Myocyte (in vitro differentiated cells): ENCODE measurements around the gene IFT81. TPM values are rescaled to one million over a fixed set of nuclear protein-coding genes. Genes with fewer than 3 reads are reported as not detected.
A peak's percentile ranks its signal among the peaks of the same experiment; 100 is the strongest.
"Not testable (repeated sequence)": the region's sequence is repeated elsewhere in the genome, so short reads cannot be mapped to it uniquely, and the experiment has no call there.

Experiments used
- DNase-seq: peaks from one replicate; pipeline ENCODE4 v3.0.0-alpha.2; 2012; ENCODE audit warnings: low read depth
- total RNA-seq: library from RNA; depleted of rRNA; stranded (reverse); fragments of >200 nt; gene quantifications from 2 replicates; pipeline ENCODE4 v1.2.3, GENCODE V29; 2014

IFT81 gene
- total RNA-seq, 1 donor from 2014 or later: 17.7 TPM

- DNase-seq: no peak
These were observed 79.4 kb downstream of the IFT81 start for GRCh38 chr12:110203546-110203945.

GRCh38 chr12:110205931-110206330, 81.8 kb downstream of the IFT81 start:
- no peak for DNase-seq

DNA sequence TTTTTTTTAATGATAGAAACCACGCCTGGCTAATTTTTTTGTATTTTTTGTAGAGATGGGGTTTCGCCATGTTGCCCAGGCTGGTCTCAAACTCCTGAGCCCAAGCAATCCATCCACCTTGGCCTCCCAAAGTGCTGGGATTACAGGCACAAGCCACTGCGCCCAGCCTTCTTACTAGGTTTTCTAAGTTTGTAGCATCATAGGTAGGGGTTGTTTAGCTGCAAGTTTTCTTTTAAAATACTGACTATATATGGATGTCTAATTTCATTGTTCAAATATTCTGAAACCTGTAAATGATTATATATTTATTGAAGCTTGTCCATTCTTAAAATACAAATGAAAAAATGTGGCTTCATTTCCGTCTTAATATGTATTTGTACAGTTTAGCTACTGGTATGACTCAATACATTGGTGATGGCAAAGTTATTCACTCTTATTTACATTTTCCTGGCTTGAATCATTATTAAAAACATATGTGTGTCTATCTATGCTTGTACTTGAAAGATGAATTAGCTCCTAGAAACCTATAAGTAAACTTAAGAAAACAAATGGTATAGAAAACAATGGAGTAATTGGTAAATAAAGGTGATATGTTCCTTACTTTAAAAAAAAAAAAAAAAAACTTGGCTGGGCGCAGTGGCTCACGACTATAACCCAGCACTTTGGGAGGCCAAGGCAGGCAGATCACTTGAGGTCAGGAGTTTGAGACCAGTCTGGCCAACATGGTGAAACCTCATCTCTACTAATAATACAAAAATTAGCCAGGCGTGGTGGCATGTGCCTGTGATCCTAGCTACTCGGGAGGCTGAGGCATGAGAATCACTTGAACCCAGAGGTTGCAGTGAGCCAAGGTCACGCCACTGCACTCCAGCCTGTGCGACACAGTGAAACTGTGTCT, 87.7 kb downstream of the IFT81 start:
- DNase-seq: not testable (repeated sequence)

DNA sequence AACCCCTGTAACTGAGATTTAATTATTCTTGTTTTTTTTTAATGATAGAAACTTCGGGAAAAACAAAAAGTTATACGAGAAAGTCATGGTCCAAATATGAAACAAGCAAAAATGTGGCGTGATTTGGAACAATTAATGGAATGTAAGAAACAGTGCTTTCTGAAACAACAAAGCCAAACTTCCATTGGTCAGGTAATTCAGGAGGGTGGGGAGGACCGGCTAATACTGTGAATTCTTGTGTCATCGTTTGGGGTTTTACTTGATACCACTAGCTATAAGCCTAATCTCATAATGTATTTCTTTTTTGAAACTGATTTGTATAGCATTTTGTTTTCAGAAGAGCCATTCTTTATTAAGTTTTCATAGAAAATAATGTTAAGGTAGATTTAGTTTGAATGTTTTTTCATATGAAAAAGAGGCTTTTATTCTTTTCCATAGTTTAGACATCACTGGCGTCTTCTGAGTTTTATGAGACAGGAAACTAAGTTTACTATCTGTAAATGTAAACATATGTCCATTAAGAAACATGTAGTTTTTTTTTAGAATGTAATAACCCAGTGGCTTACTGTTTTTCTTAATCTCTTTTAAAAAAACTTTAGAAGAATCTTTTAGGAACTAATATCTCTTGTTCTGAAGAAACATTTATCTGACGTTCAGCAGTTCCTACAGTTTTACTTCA, 94.0 kb downstream of the IFT81 start:
- no peak for DNase-seq

DNA sequence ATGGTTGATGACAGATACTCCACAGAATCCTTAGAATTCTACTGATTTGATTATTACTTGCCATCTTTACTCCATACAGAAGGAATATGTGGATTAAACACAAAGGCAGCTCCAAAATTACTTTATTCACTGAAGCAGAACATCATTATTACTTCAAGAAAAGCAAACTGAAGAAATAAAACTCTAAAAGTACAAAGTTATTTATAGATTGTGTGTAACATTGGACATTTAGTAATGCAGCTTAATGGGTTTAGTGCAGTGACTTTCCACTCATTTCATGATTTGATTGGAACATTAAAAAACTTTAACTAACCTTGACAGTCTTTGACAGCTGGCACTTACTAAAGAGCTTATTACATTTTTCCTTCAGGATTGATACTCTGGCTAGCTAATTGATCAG, 97.9 kb downstream of the IFT81 start:
- DNase-seq: no peak

GRCh38 chr12:110222433-110222832, 98.3 kb downstream of the IFT81 start:
- DNase-seq: no peak

DNA sequence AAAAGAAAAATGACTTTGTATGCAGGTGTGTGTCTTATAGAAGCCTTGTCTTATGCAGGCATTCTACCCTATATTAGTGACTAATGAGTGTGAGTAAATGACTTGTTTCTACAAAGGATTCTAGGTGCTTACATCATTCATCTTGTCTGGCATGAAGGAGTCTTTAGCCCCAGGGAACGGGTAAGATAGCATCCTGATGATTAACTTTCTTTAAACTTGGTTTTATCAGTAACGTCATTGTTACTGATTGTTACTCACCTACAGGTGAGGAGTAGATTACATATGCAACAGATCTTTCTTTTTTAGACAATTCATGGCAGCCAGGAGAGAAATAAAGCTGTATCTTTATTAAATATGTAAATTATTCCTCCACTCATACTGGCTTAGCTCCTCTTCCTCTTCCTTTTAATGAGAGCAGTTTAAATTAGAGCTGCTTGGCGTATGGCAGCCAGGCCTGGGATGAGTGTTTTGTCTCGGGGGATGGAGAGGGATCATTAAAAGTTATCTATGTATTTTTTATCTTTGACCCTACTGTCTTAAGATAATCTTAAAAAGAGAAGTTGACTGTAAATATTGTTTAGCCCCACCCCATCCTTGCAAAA, 99.7 kb downstream of the IFT81 start:
- no peak for DNase-seq

- DNase-seq: peak; percentile 65
These were observed 100.5 kb downstream of the IFT81 start for GRCh38 chr12:110224379-110225304.

- DNase-seq: no peak
These were observed 103.0 kb downstream of the IFT81 start for GRCh38 chr12:110227138-110227537.

DNA sequence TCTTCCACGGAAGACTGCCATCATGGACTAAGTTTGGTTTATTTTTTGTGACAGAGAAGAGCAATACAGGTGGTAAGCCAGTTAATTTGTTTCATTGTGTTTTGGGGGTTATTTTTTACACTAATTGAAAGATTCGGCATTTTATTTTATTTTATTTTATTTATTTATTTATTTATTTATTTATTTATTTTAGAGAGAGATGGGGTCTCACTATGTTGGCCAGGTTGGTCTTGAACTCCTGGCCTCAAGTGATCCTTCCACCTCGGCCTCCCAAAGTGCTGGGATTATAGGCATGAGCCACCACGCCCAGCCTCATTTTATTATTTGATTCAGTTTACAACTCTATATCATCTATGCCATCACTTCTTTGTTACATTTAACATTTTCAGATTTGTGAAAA, 104.2 kb downstream of the IFT81 start:
- DNase-seq: not testable (repeated sequence)

GRCh38 chr12:110228756-110229155, 104.6 kb downstream of the IFT81 start:
- peak; percentile 49 for DNase-seq

- peak; percentile 88 for DNase-seq
These were observed 105.3 kb downstream of the IFT81 start for GRCh38 chr12:110229409-110229808.

DNA sequence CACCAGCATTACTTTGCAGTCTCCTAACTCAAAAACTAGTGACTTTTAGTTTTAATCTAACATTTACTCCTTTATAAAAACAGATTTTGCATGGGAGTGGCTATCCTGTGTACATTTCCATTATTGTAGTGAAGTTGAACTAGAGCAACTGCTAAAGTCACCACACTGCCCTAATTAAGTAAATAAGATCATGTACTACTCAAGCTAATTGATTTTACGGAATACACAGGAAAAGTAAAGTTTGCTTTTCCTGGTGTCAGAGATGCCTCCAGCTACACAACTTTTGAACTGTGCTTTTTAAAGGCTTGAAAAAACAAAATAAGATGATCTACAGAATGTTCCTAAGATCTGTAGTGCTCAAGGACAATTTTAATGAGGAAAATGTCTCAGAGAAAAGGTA, 106.5 kb downstream of the IFT81 start:
- no peak for DNase-seq

- DNase-seq: no peak
These were observed 109.2 kb downstream of the IFT81 start for GRCh38 chr12:110233212-110233903.

GRCh38 chr12:110234331-110234751, 110.2 kb downstream of the IFT81 start:
- DNase-seq: no peak

GRCh38 chr12:110234755-110235154, 110.6 kb downstream of the IFT81 start:
- DNase-seq: no peak

- DNase-seq: no peak
These were observed 111.2 kb downstream of the IFT81 start for GRCh38 chr12:110235383-110235782.

GRCh38 chr12:110243227-110243626, 119.1 kb downstream of the IFT81 start:
- no peak for DNase-seq

DNA sequence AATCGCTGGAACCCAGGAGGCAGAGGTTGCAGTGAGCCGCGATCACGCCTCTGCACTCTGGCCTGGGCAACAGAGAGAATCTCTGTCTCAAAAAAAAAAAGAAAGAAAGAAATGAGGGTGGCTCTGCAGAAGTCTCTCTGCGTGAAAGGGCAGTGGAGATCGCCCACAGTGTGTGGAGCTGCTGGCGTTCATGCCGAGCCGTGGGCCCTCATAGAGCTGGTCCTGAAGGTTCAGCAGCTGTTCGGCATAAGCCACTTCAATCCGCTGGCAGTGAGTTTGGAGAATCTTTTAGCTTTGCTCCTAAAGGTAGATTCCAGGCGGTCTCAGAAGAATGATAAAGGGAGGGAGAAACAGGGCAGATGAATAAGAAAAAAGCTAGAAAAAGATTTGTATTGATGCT, 120.2 kb downstream of the IFT81 start:
- DNase-seq: no peak

DNA sequence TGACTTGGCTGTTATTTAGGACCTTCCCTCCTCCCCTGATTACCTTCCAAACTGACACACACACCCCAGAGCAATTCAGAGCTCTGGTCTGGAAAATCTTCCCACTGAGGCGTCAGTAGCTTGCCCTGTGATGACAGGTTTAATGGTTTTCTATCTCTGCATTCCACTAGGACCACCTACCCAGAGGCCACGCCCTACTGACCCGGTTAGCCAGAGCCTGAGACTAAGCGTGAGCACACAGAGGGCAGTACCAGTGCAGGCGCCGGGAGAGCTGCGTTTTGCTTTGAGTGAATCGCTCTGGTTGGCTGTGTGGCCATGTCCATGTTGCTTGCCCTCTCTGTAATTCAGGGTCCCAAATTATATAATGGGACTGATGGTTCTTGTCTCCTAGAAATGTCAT, 120.7 kb downstream of the IFT81 start:
- DNase-seq: no peak
